H9 (cell line): ENCODE data around the gene CEP120. TPM values are rescaled to one million over a fixed set of nuclear protein-coding genes. Genes with fewer than 3 reads are reported as not detected.

Experiments used
- DNase-seq: peaks from one replicate; pipeline ENCODE4 v3.0.0-alpha.2; 2017
- H2AFZ ChIP-seq: one replicate; pipeline ENCODE4 v1.6.1; 2013; ENCODE audit warnings: mild to moderate bottlenecking, low read length, control low read depth, moderate library complexity
- H2AK5ac ChIP-seq: 2 replicates; pipeline ENCODE4 v1.6.1; 2013; ENCODE audit warnings: low read length, control low read depth, mixed read lengths; ENCODE audit not compliant: insufficient read length
- H2BK120ac ChIP-seq: one replicate; pipeline ENCODE4 v1.6.1; 2013; ENCODE audit warnings: low read depth, mild to moderate bottlenecking, low read length, control low read depth, inconsistent platforms; ENCODE audit not compliant: poor library complexity, severe bottlenecking
- H2BK12ac ChIP-seq: 2 replicates; pipeline ENCODE4 v1.6.1; 2013; ENCODE audit warnings: low read length, control low read depth, mixed read lengths, low read depth; ENCODE audit not compliant: insufficient read length
- H2BK15ac ChIP-seq: 2 replicates; pipeline ENCODE4 v1.6.1; 2013; ENCODE audit warnings: low read depth, low read length, control low read depth
- H2BK20ac ChIP-seq: one replicate; pipeline ENCODE4 v1.6.1; 2013; ENCODE audit warnings: low read depth, mild to moderate bottlenecking, low read length, control low read depth, inconsistent platforms; ENCODE audit not compliant: poor library complexity, severe bottlenecking
- H2BK5ac ChIP-seq: 2 replicates; pipeline ENCODE4 v1.6.1; 2013; ENCODE audit warnings: low read length, control low read depth, mixed read lengths; ENCODE audit not compliant: insufficient read length
- H3K14ac ChIP-seq: 2 replicates; pipeline ENCODE4 v1.6.1; 2013; ENCODE audit warnings: low read length, control low read depth; ENCODE audit not compliant: insufficient read depth
- H3K18ac ChIP-seq: 2 replicates; pipeline ENCODE4 v1.6.1; 2013; ENCODE audit warnings: low read depth, mild to moderate bottlenecking, mixed read lengths, low read length, control low read depth; ENCODE audit not compliant: insufficient read length
- H3K23ac ChIP-seq: 2 replicates; pipeline ENCODE4 v1.6.1; 2013; ENCODE audit warnings: low read length, control low read depth, mixed read lengths, low read depth; ENCODE audit not compliant: insufficient read length
- H3K23me2 ChIP-seq: 2 replicates; pipeline ENCODE4 v1.6.1; 2013; ENCODE audit warnings: low read depth, mild to moderate bottlenecking, mixed read lengths, low read length, control low read depth; ENCODE audit not compliant: insufficient read length, poor library complexity, severe bottlenecking
- H3K27ac ChIP-seq: 2 replicates; pipeline ENCODE4 v1.5.1; 2013; ENCODE audit warnings: low read length, control low read depth, mixed read lengths, low read depth; ENCODE audit not compliant: insufficient read length
- H3K27me3 ChIP-seq: 2 replicates; pipeline ENCODE4 v1.6.1; 2013; ENCODE audit warnings: low read length, control low read depth, inconsistent platforms; ENCODE audit not compliant: insufficient read depth
- H3K4ac ChIP-seq: 2 replicates; pipeline ENCODE4 v1.6.1; 2013; ENCODE audit warnings: low read depth, mild to moderate bottlenecking, control low read depth, inconsistent platforms, low read length, moderate library complexity
- H3K4me1 ChIP-seq: 2 replicates; pipeline ENCODE4 v1.6.1; 2013; ENCODE audit warnings: low read length, control low read depth, inconsistent platforms; ENCODE audit not compliant: insufficient read depth
- H3K4me2 ChIP-seq: 2 replicates; pipeline ENCODE4 v1.6.1; 2013; ENCODE audit warnings: low read length, control low read depth, mixed read lengths; ENCODE audit not compliant: insufficient read length, insufficient read depth
- H3K56ac ChIP-seq: 2 replicates; pipeline ENCODE4 v1.6.1; 2013; ENCODE audit warnings: low read depth, mild to moderate bottlenecking, mixed read lengths, low read length, control low read depth; ENCODE audit not compliant: insufficient read length
- H3K79me1 ChIP-seq: 2 replicates; pipeline ENCODE4 v1.6.1; 2013; ENCODE audit warnings: low read depth, mild to moderate bottlenecking, moderate library complexity, low read length, control low read depth, inconsistent platforms; ENCODE audit not compliant: insufficient read depth, poor library complexity, severe bottlenecking
- H3K79me2 ChIP-seq: 2 replicates; pipeline ENCODE4 v1.6.1; 2013; ENCODE audit warnings: low read length, control low read depth, inconsistent platforms; ENCODE audit not compliant: insufficient read depth
- H3K9ac ChIP-seq: 2 replicates; pipeline ENCODE4 v1.6.1; 2013; ENCODE audit warnings: low read length, control low read depth, mixed read lengths; ENCODE audit not compliant: insufficient read length; ENCODE audit errors: extremely low read depth
- H3K9me3 ChIP-seq: one replicate; pipeline ENCODE4 v1.6.1; 2013; ENCODE audit warnings: low read depth, low read length, inconsistent platforms; ENCODE audit not compliant: control insufficient read depth
- H3T11ph ChIP-seq: one replicate; pipeline ENCODE4 v1.6.1; 2013; ENCODE audit warnings: mild to moderate bottlenecking, low read length, control low read depth, inconsistent platforms
- H4K20me1 ChIP-seq: one replicate; pipeline ENCODE4 v1.6.1; 2013; ENCODE audit not compliant: control insufficient read depth, insufficient read length, insufficient read depth
- H4K5ac ChIP-seq: 2 replicates; pipeline ENCODE4 v1.6.1; 2013; ENCODE audit warnings: low read depth, mild to moderate bottlenecking, mixed read lengths, low read length, control low read depth; ENCODE audit not compliant: insufficient read length
- H4K8ac ChIP-seq: replicated peaks from 2 replicates; pipeline ENCODE4 v1.6.1; 2013; ENCODE audit warnings: low read length, control low read depth, mixed read lengths, low read depth; ENCODE audit not compliant: insufficient read length
- H4K91ac ChIP-seq: 2 replicates; pipeline ENCODE4 v1.6.1; 2013; ENCODE audit warnings: low read depth, mild to moderate bottlenecking, moderate library complexity, mixed read lengths, low read length, control low read depth; ENCODE audit not compliant: insufficient read length
- H3K27ac Mint-ChIP-seq, 3 experiments: 2 replicates in 2 of 3; 3 replicates in 1 of 3; pipeline ENCODE4 v1.8.0; 2020 to 2021; ENCODE audit warnings: mixed read lengths in 3 of 3, mild to moderate bottlenecking in 1 of 3, moderate library complexity in 1 of 3
- H3K27me3 Mint-ChIP-seq: 2 replicates; pipeline ENCODE4 v1.8.0; 2021; ENCODE audit warnings: low read depth, mild to moderate bottlenecking, moderate library complexity, mixed read lengths
- H3K36me3 Mint-ChIP-seq, 3 experiments: 2 replicates in 2 of 3; 3 replicates in 1 of 3; pipeline ENCODE4 v1.8.0; 2020 to 2021; ENCODE audit warnings: low read depth in 3 of 3, mixed read lengths in 3 of 3; ENCODE audit not compliant: insufficient read depth in 1 of 3
- H3K4me1 Mint-ChIP-seq, 2 experiments: 2 replicates each; pipeline ENCODE4 v1.8.0; 2020; ENCODE audit warnings: mixed read lengths in 2 of 2
- H3K4me3 Mint-ChIP-seq, 2 experiments: 2 replicates in 1 of 2; 3 replicates in 1 of 2; pipeline ENCODE4 v1.8.0; 2020 to 2021; ENCODE audit warnings: mild to moderate bottlenecking in 2 of 2, mixed read lengths in 2 of 2, moderate library complexity in 1 of 2
- H3K9me3 Mint-ChIP-seq, 2 experiments: 2 replicates in 1 of 2; 3 replicates in 1 of 2; pipeline ENCODE4 v1.8.0; 2020; ENCODE audit warnings: mild to moderate bottlenecking in 2 of 2, mixed read lengths in 2 of 2, moderate library complexity in 1 of 2
- CTCF ChIP-seq: fragments of 200-600 bp; sonication (generic); conservative IDR thresholded peaks from 3 replicates; pipeline ENCODE4 v1.8.0; 2021; ENCODE audit warnings: antibody characterized with exemption, mild to moderate bottlenecking
- WGBS: extraction: QIAGEN DNeasy Blood & Tissue Kit; methylation state at CpG from one replicate; pipeline ENCODE4 v1.1.7; 2013; ENCODE audit warnings: missing lambda C conversion rate, low lambda C conversion rate, mixed read lengths; ENCODE audit not compliant: insufficient read length; ENCODE audit errors: extremely low coverage; 5-methylcytosine and 5-hydroxymethylcytosine counted together
- total RNA-seq: library from RNA; stranded (reverse); gene quantifications from 2 replicates; pipeline ENCODE4 v1.2.1, GENCODE V29; 2021

The CEP120 gene
- total RNA-seq, 1 experiment from 2014 or later, result 22.5 TPM

DNA sequence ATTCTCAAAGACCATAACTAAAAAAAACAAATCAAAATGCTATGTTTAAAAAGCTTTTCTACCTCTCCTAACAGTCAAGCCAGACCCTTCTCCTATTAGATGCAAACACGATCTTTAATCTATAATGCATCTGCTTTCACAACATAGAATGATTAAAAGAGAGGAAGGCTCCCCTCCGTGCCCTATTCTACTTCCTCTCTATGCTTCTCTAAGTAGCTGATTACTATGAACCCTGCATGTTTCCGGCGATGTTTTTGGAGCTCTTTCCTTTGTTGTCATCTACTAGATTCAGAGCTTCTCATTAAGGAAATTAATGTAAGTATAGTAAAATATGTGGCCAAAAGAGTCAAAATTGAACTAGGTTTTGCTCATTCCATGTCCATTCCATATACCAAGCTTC, 29.2 kb upstream of the CEP120 start:
- no peak overlapping the region for H2BK12ac ChIP-seq
- DNase-seq, result no peak
- H3K36me3 Mint-ChIP-seq, result no peaks in the 10 kb centered on the region
- H3K9ac ChIP-seq, result no peak overlapping the region
- no peak overlapping the region for H4K8ac ChIP-seq
- H3K14ac ChIP-seq, result no peak overlapping the region
- no peak overlapping the region for H2AK5ac ChIP-seq
- no peak overlapping the region for H3K4me3 Mint-ChIP-seq
- no peak overlapping the region for H3K27ac Mint-ChIP-seq
- H3K23me2 ChIP-seq, result no peaks in the 10 kb centered on the region
- no peak overlapping the region for H3K23ac ChIP-seq
- H3K4me1 ChIP-seq, result no peaks in the 10 kb centered on the region
- no peaks in the 10 kb centered on the region for H3K27me3 Mint-ChIP-seq
- no peak overlapping the region for H3K4ac ChIP-seq
- no peak overlapping the region for H2AFZ ChIP-seq
- no peak for TF ChIP-seq CTCF
- no peaks in the 10 kb centered on the region for H3K9me3 Mint-ChIP-seq
- no peak overlapping the region for H3K18ac ChIP-seq
- H3K27ac ChIP-seq, result no peak overlapping the region
- no peak overlapping the region for H2BK120ac ChIP-seq
- no peaks in the 10 kb centered on the region for H3K79me1 ChIP-seq
- H2BK15ac ChIP-seq, result no peak overlapping the region
- no peaks in the 10 kb centered on the region for H3K27me3 ChIP-seq
- H3K4me2 ChIP-seq, result no peak overlapping the region
- no peak overlapping the region for H4K91ac ChIP-seq
- 0 out of 2 replicates have a peak, but pooled peaks cover 1% of the 10 kb centered on the region for H3K79me2 ChIP-seq
- no peak overlapping the region for H3T11ph ChIP-seq
- H3K4me1 Mint-ChIP-seq, result peaks cover 13 to 16% of the 10 kb centered on the region in 2 experiments
- no CpG with 5 or more reads among the region's 4 CpGs for WGBS
- H2BK20ac ChIP-seq, result no peak overlapping the region
- no peak overlapping the region for H4K5ac ChIP-seq
- no peak overlapping the region for H2BK5ac ChIP-seq
- no peaks in the 10 kb centered on the region for H3K9me3 ChIP-seq
- H3K56ac ChIP-seq, result no peak overlapping the region
- H4K20me1 ChIP-seq, result no peaks in the 10 kb centered on the region
